Measurements from ENCODE around the gene B3GALNT2. TPM values are rescaled to one million over a fixed set of nuclear protein-coding genes. Genes with fewer than 3 reads are reported as not detected.

The B3GALNT2 gene
- total and polyA plus RNA-seq, 2 of the 8 experiments (the other 6 are each of a cell fraction or from before 2014, with no cell fraction given) = 15.4 to 39.4 TPM

- TF ChIP-seq, protein P1, sequence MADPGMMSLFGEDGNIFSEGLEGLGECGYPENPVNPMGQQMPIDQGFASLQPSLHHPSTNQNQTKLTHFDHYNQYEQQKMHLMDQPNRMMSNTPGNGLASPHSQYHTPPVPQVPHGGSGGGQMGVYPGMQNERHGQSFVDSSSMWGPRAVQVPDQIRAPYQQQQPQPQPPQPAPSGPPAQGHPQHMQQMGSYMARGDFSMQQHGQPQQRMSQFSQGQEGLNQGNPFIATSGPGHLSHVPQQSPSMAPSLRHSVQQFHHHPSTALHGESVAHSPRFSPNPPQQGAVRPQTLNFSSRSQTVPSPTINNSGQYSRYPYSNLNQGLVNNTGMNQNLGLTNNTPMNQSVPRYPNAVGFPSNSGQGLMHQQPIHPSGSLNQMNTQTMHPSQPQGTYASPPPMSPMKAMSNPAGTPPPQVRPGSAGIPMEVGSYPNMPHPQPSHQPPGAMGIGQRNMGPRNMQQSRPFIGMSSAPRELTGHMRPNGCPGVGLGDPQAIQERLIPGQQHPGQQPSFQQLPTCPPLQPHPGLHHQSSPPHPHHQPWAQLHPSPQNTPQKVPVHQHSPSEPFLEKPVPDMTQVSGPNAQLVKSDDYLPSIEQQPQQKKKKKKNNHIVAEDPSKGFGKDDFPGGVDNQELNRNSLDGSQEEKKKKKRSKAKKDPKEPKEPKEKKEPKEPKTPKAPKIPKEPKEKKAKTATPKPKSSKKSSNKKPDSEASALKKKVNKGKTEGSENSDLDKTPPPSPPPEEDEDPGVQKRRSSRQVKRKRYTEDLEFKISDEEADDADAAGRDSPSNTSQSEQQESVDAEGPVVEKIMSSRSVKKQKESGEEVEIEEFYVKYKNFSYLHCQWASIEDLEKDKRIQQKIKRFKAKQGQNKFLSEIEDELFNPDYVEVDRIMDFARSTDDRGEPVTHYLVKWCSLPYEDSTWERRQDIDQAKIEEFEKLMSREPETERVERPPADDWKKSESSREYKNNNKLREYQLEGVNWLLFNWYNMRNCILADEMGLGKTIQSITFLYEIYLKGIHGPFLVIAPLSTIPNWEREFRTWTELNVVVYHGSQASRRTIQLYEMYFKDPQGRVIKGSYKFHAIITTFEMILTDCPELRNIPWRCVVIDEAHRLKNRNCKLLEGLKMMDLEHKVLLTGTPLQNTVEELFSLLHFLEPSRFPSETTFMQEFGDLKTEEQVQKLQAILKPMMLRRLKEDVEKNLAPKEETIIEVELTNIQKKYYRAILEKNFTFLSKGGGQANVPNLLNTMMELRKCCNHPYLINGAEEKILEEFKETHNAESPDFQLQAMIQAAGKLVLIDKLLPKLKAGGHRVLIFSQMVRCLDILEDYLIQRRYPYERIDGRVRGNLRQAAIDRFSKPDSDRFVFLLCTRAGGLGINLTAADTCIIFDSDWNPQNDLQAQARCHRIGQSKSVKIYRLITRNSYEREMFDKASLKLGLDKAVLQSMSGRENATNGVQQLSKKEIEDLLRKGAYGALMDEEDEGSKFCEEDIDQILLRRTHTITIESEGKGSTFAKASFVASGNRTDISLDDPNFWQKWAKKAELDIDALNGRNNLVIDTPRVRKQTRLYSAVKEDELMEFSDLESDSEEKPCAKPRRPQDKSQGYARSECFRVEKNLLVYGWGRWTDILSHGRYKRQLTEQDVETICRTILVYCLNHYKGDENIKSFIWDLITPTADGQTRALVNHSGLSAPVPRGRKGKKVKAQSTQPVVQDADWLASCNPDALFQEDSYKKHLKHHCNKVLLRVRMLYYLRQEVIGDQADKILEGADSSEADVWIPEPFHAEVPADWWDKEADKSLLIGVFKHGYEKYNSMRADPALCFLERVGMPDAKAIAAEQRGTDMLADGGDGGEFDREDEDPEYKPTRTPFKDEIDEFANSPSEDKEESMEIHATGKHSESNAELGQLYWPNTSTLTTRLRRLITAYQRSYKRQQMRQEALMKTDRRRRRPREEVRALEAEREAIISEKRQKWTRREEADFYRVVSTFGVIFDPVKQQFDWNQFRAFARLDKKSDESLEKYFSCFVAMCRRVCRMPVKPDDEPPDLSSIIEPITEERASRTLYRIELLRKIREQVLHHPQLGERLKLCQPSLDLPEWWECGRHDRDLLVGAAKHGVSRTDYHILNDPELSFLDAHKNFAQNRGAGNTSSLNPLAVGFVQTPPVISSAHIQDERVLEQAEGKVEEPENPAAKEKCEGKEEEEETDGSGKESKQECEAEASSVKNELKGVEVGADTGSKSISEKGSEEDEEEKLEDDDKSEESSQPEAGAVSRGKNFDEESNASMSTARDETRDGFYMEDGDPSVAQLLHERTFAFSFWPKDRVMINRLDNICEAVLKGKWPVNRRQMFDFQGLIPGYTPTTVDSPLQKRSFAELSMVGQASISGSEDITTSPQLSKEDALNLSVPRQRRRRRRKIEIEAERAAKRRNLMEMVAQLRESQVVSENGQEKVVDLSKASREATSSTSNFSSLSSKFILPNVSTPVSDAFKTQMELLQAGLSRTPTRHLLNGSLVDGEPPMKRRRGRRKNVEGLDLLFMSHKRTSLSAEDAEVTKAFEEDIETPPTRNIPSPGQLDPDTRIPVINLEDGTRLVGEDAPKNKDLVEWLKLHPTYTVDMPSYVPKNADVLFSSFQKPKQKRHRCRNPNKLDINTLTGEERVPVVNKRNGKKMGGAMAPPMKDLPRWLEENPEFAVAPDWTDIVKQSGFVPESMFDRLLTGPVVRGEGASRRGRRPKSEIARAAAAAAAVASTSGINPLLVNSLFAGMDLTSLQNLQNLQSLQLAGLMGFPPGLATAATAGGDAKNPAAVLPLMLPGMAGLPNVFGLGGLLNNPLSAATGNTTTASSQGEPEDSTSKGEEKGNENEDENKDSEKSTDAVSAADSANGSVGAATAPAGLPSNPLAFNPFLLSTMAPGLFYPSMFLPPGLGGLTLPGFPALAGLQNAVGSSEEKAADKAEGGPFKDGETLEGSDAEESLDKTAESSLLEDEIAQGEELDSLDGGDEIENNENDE (IDR thresholded peaks at IDR 0.05; ENCODE audit: insufficient replicate concordance, low read length) = no peak
- no peak for TF ChIP-seq ATF3 (IDR thresholded peaks at IDR 0.05; ENCODE audit: insufficient read depth, low read depth, low read length)
- TF ChIP-seq TCF12 (IDR thresholded peaks at IDR 0.05; ENCODE audit: low read depth, low read length) = no peak
- TF ChIP-seq CHD1 (IDR thresholded peaks at IDR 0.05; ENCODE audit: low read depth, low read length) = no peak
- no peak for TF ChIP-seq ATF2 (IDR thresholded peaks at IDR 0.05; ENCODE audit: low read length)
- no peak for TF ChIP-seq SIN3A (conservative IDR thresholded peaks at IDR 0.05 in 1 of 2, IDR thresholded peaks at IDR 0.05 in 1 of 2; ENCODE audit: low read depth in 1 of 2, low read length in 2 of 2)
- TF ChIP-seq RAD21 (IDR thresholded peaks at IDR 0.05 in 1 of 2, conservative IDR thresholded peaks at IDR 0.05 in 1 of 2; ENCODE audit: low read depth in 2 of 2, low read length in 2 of 2) = no peak
- no peak for TF ChIP-seq CBX8 (IDR thresholded peaks at IDR 0.05; ENCODE audit: borderline replicate concordance, low read depth, low read length)
- no peak for TF ChIP-seq SP2 (IDR thresholded peaks at IDR 0.05; ENCODE audit: low read length)
Observed at GRCh38 chr1:235461954-235462353, 42.3 kb downstream of the B3GALNT2 start (continued).

Measured in H1 (cell line).